ENCODE data around the gene EEA1.
A peak's percentile ranks its signal among the peaks of the same experiment; 100 is the strongest.
"Not testable (repeated sequence)": the region's sequence is repeated elsewhere in the genome, so short reads cannot be mapped to it uniquely, and the experiment has no call there.

EEA1 gene

GRCh38 chr12:92757597-92758121 is 171.4 kb downstream of the EEA1 start:
- no peak for TF ChIP-seq CTCF (IDR thresholded peaks at IDR 0.05; ENCODE audit: low read depth, low read length)
- DNase-seq (ENCODE audit: low read depth in 2 of 2): no peak
- H3K4me3 ChIP-seq (replicated peaks in 1 of 2; ENCODE audit: low read depth in 2 of 2, low read length in 2 of 2): no peak overlapping the region

DNA sequence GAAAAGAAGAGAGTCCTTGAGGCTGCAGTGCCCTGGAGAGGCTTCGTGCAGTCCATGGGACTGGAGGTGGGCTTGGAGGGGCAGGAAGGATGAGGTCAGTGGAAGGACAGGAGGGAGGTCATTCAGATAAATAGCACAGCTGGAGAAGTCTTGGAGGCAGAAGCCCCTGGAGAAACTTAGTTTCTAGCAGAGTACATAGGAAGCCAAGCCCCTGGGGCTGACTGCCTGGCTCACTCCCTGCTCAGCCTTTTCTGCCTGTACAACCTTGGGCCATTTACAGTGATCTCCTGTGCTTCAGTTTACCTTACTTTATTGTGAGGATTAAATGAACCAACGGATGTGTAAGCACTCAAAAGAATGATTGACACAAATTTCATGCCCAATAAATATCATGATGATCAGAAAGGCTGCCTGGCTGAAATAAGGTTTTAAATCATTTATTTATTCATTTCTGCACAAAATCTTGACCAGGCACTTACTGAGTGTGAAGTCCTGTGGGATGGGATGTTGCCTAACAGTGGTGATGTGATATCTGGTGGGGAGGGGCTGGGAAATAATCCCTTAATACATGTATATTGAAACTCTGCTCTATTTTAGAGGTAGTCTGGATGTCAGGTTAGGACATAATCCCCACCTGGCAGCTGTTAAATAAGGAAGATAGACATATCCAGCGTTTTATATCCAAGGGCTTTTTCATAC is 172.0 kb downstream of the EEA1 start:
- no peak overlapping the region for H3K4me3 ChIP-seq (replicated peaks in 1 of 2; ENCODE audit: low read depth in 2 of 2, low read length in 2 of 2)
- no peak for TF ChIP-seq CTCF (IDR thresholded peaks at IDR 0.05; ENCODE audit: low read depth, low read length)
- DNase-seq (ENCODE audit: low read depth in 2 of 2): no peak

- no peak for TF ChIP-seq CTCF (IDR thresholded peaks at IDR 0.05; ENCODE audit: low read depth, low read length)
- H3K4me3 ChIP-seq (replicated peaks in 1 of 2; ENCODE audit: low read depth in 2 of 2, low read length in 2 of 2): no peak overlapping the region
- DNase-seq (ENCODE audit: low read depth in 2 of 2): peak; percentile 42 to 65
These were observed 174.9 kb downstream of the EEA1 start for GRCh38 chr12:92753976-92754885.

DNA sequence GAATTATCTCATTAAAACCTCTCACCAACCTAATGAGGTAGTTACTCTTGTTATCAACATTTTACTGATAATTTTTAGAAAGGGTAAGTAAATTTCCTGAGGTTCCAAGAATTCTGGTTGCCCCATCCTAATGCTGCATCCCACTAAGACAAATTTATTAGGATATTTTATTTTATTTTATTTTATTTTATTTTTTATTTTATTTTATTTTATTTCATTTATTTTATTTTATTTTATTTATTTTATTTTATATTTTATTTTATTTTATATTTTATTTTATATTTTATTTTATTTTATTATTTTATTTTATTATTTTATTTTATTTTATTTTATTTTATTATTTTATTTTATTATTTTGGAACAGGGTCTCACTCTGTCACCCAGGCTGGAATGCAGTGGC is 179.4 kb downstream of the EEA1 start:
- not testable (repeated sequence) for DNase-seq (ENCODE audit: low read depth in 2 of 2)

DNA sequence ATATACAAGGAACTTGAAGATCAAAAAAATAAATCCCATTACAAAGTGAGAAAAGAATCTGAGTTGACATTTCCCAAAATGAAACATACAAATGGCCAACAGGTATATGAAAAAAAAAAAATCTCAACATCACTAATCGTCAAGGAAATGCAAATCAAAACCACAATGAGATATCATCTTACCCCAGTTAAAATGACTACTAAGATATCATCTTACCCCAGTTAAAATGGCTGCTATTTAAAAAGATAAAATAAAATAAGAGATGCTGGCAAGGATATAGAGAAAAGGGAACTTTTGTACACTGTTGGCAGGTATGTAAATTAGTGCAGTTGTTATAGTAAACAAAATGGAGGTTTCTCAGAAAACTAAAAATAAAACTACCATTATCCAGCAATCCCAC is 181.9 kb downstream of the EEA1 start:
- no peak for DNase-seq (ENCODE audit: low read depth in 2 of 2)
- H3K4me3 ChIP-seq (replicated peaks in 1 of 2; ENCODE audit: low read depth in 2 of 2, low read length in 2 of 2): no peak overlapping the region
- TF ChIP-seq CTCF (IDR thresholded peaks at IDR 0.05; ENCODE audit: low read depth, low read length): no peak

More for the DNA sequence above, 179.4 kb downstream of the EEA1 start:
- not testable (repeated sequence) for H3K4me3 ChIP-seq (replicated peaks in 1 of 2; ENCODE audit: low read depth in 2 of 2, low read length in 2 of 2)

DNA sequence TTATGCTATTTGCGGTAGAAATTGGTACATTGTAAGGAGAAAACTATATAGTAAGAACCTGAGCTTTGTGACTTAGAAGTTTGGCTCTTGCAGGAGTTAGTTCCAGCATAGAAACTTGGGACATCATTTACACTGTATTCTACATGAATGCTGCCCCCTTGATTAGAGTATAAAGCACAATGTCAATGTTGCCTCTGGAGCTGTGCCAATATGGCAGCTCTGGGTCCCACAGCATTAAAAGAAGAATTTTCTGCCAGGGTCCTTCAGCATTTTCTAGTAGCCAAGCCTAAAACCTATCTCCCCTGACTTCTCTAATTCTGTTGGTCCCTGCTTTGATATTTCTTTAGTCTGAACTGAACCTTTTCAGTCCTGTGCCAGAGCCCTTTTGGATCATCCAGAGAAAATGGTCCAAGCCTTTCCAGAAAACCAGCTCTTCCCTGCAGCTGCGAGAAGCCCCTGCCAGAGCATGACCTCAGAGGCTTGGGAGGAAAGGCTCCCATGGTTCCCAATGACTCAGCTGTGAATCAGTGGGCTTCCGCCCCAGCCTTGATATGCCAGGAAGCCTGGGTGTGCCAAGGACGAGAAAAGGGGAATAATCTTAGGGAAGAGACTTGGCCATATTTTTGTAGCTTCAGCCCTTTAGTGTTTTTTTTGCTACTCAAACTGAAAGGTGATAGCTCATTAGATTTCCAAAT is 183.1 kb downstream of the EEA1 start:
- no peak for TF ChIP-seq CTCF (IDR thresholded peaks at IDR 0.05; ENCODE audit: low read depth, low read length)
- H3K4me3 ChIP-seq (replicated peaks in 1 of 2; ENCODE audit: low read depth in 2 of 2, low read length in 2 of 2): no peak overlapping the region

More for the DNA sequence above, 183.1 kb downstream of the EEA1 start:
- peak; percentile 95 to 97 for DNase-seq (ENCODE audit: low read depth in 2 of 2)
